Left lung (tissue), 10 donors: ENCODE results near the gene PDK2. TPM values are rescaled to one million over a fixed set of nuclear protein-coding genes. Genes with fewer than 3 reads are reported as not detected.

ENCODE experiments used
- ATAC-seq: fragments of 200-7000 bp; cut with Tn5 transposase; one replicate; pipeline ENCODE4 v1.9.1; 2020; ENCODE audit warnings: moderate library complexity
- DNase-seq, 4 donors: peaks; one replicate each; pipeline ENCODE4 v3.0.0-alpha.2; 2013 to 2020
- H3K27ac ChIP-seq, 2 donors: fragments of 200-600 bp; sonication (generic) in 1 of 2; one replicate each; pipeline versions ENCODE4 v1.5.0 to v1.8.0; 2020 to 2021
- H3K27me3 ChIP-seq, 2 donors: fragments of 200-600 bp; sonication (generic) in 1 of 2; one replicate each; pipeline versions ENCODE4 v1.5.0 to v1.8.0; 2020 to 2021
- H3K36me3 ChIP-seq, 2 donors: fragments of 200-600 bp; sonication (generic) in 1 of 2; one replicate each; pipeline versions ENCODE4 v1.5.0 to v1.8.0; 2020 to 2021
- H3K4me1 ChIP-seq, 2 donors: fragments of 200-600 bp; one replicate each; pipeline ENCODE4 v1.8.0; 2021
- H3K4me3 ChIP-seq, 2 donors: fragments of 200-600 bp; sonication (generic) in 1 of 2; one replicate each; pipeline versions ENCODE4 v1.5.0 to v1.8.0; 2020 to 2021; ENCODE audit warnings: mild to moderate bottlenecking in 1 of 2
- H3K9me3 ChIP-seq, 2 donors: fragments of 200-600 bp; sonication (generic) in 1 of 2; one replicate each; pipeline versions ENCODE4 v1.5.0 to v1.8.0; 2020 to 2021
- intact Hi-C, 2 donors: fragments of 100-400 bp; cut with DNase I; formaldehyde crosslinking; loops; one replicate each; pipeline versions ENCODE4 v1.11.2 to v1.14.2; 2022
- polyA plus RNA-seq, 6 donors: library from polyadenylated mRNA; unstranded; fragments of 120-200 nt; gene quantifications; one replicate each; pipeline ENCODE4 v1.2.1, GENCODE V29; 2013; ENCODE audit not compliant: insufficient read length in 6 of 6
- total RNA-seq, 2 donors: library from RNA; stranded (reverse); fragmentation: NEBNext Ultra II Directional; extraction: Animal tissue kit (Norgen Biotek cat#: 25700); gene quantifications; one replicate each; pipeline ENCODE4 v1.2.1, GENCODE V29; 2021
- TF ChIP-seq, protein P1 (sequence below), 2 donors: fragments of 200-600 bp; sonication (generic) in 1 of 2; IDR thresholded peaks; one replicate each; pipeline versions ENCODE4 v1.5.0 to v1.8.0; 2021; ENCODE audit warnings: antibody characterized with exemption in 2 of 2
- donor health status: DM: no; HTN: yes; CAD: no.
- donor health status: DM: no; HTN: no; CAD: no.

PDK2 gene
- total and polyA plus RNA-seq, 8 donors, result 20.7 to 83.8 (median 67.4) TPM

DNA sequence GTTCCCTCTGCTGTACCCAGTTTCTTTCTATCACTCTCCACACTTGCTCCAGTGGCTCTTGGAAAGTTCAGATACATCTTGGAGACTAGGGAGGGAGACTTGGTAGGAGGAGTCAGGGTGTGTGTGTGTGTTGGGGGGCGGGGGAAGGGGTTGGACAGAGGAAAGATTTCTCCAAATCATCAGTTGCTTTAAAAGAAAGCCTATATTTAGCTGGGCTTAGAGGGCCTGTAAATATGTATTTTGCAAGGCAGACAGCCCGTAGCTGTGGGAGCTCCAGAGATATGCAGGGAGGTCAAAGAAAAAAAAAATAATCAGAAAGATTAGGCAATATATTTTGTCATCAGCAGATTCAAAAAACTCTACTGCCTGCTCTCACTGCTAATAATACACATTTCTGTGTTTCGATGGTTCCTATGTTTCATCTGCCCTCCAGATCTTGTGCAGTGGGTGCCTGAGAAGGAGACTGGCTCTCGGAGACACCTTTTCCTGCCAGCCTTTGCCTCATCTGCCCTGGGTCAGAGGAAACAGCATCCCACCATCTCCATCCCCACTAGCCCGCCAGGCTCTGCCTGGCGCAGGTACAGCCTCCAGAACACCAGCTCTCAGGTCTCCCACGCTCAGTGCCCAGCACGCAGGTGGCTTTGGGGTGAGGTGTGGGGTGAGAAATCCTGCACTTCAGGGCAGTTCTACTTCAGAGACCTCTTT, 60.1 kb downstream of the PDK2 start:
- DNase-seq (peak in 3 of 4 donors; percentile 28 to 86 (median 68)), ATAC-seq (no peak)
- peaks cover 0 to 46% of the 10 kb centered on the region in 2 donors for H3K4me1 ChIP-seq
- TF ChIP-seq, protein P1, sequence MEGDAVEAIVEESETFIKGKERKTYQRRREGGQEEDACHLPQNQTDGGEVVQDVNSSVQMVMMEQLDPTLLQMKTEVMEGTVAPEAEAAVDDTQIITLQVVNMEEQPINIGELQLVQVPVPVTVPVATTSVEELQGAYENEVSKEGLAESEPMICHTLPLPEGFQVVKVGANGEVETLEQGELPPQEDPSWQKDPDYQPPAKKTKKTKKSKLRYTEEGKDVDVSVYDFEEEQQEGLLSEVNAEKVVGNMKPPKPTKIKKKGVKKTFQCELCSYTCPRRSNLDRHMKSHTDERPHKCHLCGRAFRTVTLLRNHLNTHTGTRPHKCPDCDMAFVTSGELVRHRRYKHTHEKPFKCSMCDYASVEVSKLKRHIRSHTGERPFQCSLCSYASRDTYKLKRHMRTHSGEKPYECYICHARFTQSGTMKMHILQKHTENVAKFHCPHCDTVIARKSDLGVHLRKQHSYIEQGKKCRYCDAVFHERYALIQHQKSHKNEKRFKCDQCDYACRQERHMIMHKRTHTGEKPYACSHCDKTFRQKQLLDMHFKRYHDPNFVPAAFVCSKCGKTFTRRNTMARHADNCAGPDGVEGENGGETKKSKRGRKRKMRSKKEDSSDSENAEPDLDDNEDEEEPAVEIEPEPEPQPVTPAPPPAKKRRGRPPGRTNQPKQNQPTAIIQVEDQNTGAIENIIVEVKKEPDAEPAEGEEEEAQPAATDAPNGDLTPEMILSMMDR (IDR thresholded peaks at IDR 0.05), result no peak
- H3K4me3 ChIP-seq, result no peak overlapping the region
- H3K9me3 ChIP-seq, result no peaks in the 10 kb centered on the region
- H3K27me3 ChIP-seq, result no peaks in the 10 kb centered on the region
- H3K36me3 ChIP-seq, result no peaks in the 10 kb centered on the region
- intact Hi-C loops, result no loop called here
- H3K27ac ChIP-seq, result peak overlapping the region; percentile 50 to 83

GRCh38 chr17:50157891-50158290, 62.7 kb downstream of the PDK2 start:
- no peaks in the 10 kb centered on the region for H3K9me3 ChIP-seq
- intact Hi-C loops, result no loop called here
- H3K36me3 ChIP-seq, result no peaks in the 10 kb centered on the region
- peaks cover 0 to 9% of the 10 kb centered on the region in 2 donors for H3K27me3 ChIP-seq
- H3K4me3 ChIP-seq, result no peak overlapping the region
- no peak overlapping the region for H3K27ac ChIP-seq
- ATAC-seq, result no peak
- DNase-seq, result no peak
- TF ChIP-seq, protein P1 (IDR thresholded peaks at IDR 0.05), result no peak
- H3K4me1 ChIP-seq, result peaks cover 0 to 48% of the 10 kb centered on the region in 2 donors

DNA sequence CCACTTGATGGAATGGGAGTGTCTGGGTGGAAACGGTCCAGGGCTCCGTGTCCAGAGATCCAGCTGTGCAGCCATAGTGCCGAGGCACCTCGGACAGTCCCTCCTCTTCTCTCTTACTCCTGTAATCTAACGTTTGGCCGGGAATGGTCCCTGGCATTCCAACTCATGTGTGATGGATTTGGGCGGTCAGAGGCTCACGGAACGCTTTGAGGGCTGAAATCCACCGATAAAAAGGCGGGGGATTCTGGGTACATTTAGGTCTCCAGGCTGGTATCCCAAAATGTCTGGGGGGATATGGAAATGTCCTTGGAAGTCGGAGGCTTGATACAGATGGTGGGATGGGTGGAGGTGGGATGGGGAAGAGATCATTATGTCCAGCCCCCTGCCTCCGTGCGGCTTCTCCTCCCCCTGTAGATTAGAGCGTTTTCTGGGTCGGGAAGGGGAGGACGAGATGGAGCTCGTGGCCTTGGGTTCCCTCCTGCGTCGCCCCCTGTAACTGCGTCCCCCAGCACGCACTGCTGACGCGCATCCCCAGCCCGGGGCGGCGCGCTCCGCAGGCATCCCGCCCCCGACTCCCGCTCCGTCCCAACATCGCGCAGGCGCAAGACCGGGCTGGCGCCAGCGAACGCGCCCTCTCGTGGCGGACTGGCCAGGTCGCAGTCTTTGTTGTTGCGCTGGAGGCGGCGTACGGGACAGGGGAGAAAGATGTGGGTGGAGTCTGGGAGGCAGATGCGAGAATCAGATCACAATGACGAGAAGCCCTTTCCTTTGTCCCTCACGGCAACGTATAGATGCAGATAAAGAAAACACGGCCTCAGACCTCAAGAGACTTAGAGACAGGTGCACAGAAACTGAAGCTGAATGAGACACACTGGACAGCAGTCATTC, 66.1 kb downstream of the PDK2 start:
- intact Hi-C loops, result no loop called here
- H3K9me3 ChIP-seq, result no peaks in the 10 kb centered on the region
- H3K36me3 ChIP-seq, result no peaks in the 10 kb centered on the region
- peaks cover 0 to 17% of the 10 kb centered on the region in 2 donors for H3K4me1 ChIP-seq
- H3K27ac ChIP-seq, result peak overlapping the region; percentile 48 to 73
- H3K27me3 ChIP-seq, result peaks cover 0 to 9% of the 10 kb centered on the region in 2 donors
- TF ChIP-seq, protein P1 (IDR thresholded peaks at IDR 0.05), result peak; percentile 83 to 98
- peak overlapping the region; percentile 46 to 54 for H3K4me3 ChIP-seq
- ATAC-seq (peak; percentile 99), DNase-seq (peak; percentile 92 to 99 (median 94))

Other genes starting within 250 kb of the PDK2 start
- gene TAC4, start 247.3 kb upstream of the PDK2 start, total RNA-seq, result not detected
- 1 to 10 TPM in 2 of 6 donors, under 1 TPM in 4; 0.54 to 1.1 (median 0.70) TPM for gene TAC4, start 247.3 kb upstream of the PDK2 start, polyA plus RNA-seq
- 1 to 10 TPM in 1 of 2 donors, under 1 TPM in 1; 0.76 to 1.3 TPM for gene DLX4, start 126.2 kb upstream of the PDK2 start, total RNA-seq
- gene DLX4, start 126.2 kb upstream of the PDK2 start, polyA plus RNA-seq, result 1 to 10 TPM; 1.2 to 2.6 (median 1.5) TPM
- under 1 TPM; 0.52 to 0.67 TPM for gene DLX3, start 100.1 kb upstream of the PDK2 start, total RNA-seq
- gene DLX3, start 100.1 kb upstream of the PDK2 start, polyA plus RNA-seq, result 1 to 10 TPM; 1.1 to 2.2 (median 1.4) TPM
- 100 to 1,000 TPM; 182 to 311 TPM for gene ITGA3, start 39.2 kb upstream of the PDK2 start, total RNA-seq
- 10 to 100 TPM; 43.0 to 66.7 (median 50.9) TPM for gene ITGA3, start 39.2 kb upstream of the PDK2 start, polyA plus RNA-seq
- gene SAMD14, start 34.8 kb downstream of the PDK2 start, total RNA-seq, result 10 to 100 TPM in 1 of 2 donors, 1 to 10 TPM in 1; 8.4 to 10.2 TPM
- gene SAMD14, start 34.8 kb downstream of the PDK2 start, polyA plus RNA-seq, result 10 to 100 TPM; 14.9 to 21.6 (median 16.6) TPM
- 10 to 100 TPM; 67.4 to 86.6 TPM for gene PPP1R9B, start 55.3 kb downstream of the PDK2 start, total RNA-seq
- 10 to 100 TPM; 53.4 to 68.9 (median 61.5) TPM for gene PPP1R9B, start 55.3 kb downstream of the PDK2 start, polyA plus RNA-seq
- gene SGCA, start 70.7 kb downstream of the PDK2 start, total RNA-seq, result 10 to 100 TPM in 1 of 2 donors, 1 to 10 TPM in 1; 8.3 to 18.5 TPM
- gene SGCA, start 70.7 kb downstream of the PDK2 start, polyA plus RNA-seq, result 1 to 10 TPM; 3.2 to 7.5 (median 4.8) TPM
- 1,000 to 10,000 TPM in 1 of 2 donors, 100 to 1,000 TPM in 1; 867 to 4,830 TPM for gene COL1A1, start 106.3 kb downstream of the PDK2 start, total RNA-seq
- gene COL1A1, start 106.3 kb downstream of the PDK2 start, polyA plus RNA-seq, result 100 to 1,000 TPM; 421 to 948 (median 622) TPM
- 10 to 100 TPM in 1 of 2 donors, 1 to 10 TPM in 1; 4.4 to 10.7 TPM for gene TMEM92, start 179.1 kb downstream of the PDK2 start, total RNA-seq
- gene TMEM92, start 179.1 kb downstream of the PDK2 start, polyA plus RNA-seq, result 1 to 10 TPM; 4.4 to 6.8 (median 6.4) TPM